ENCODE results near the gene MT1B. TPM values are rescaled to one million over a fixed set of nuclear protein-coding genes. Genes with fewer than 3 reads are reported as not detected.

Gene MT1B
- total and polyA plus RNA-seq, 9 of the 15 experiments (the other 6 are each of a cell fraction or from before 2014, with no cell fraction given) = not detected

DNA sequence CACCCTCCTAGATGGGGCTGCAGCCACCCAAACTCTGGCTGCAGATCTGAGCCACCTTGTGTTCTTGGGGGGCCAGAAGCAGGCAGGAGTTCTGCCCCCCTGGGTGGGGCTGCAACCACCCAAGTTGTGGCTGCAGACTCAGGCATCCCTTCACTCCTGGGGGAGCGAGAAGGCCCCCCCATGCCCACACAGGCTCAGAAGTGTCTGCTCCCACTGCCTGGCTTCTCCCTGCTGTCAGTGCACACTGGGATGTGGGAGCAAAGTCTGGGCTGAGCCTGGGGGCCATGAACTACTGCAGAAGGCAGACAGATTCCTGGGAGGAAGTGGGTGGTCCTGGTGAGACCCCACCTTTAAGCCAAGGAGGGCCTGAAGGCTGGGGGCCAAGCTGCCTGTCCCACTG, 43.6 kb downstream of the MT1B start:
- Histone ChIP-seq H3K36me3 (ENCODE audit: control insufficient read depth, insufficient read depth, low read length) (no peaks in the 10 kb centered on the region), H3K9me1 (ENCODE audit: control insufficient read depth, insufficient read depth, low read length) (no peaks in the 10 kb centered on the region), H3K27ac (ENCODE audit: extremely low read depth, low read depth, low read length) (no peak overlapping the region), H3K4me2 (ENCODE audit: insufficient read depth, low read length) (no peak overlapping the region), H3K9me3 (replicated peaks; ENCODE audit: control insufficient read depth, insufficient read depth, low read depth, low read length) (no peaks in the 10 kb centered on the region), H3K79me2 (ENCODE audit: control insufficient read depth, insufficient read depth, low read length) (no peaks in the 10 kb centered on the region), H3K27me3 (ENCODE audit: control insufficient read depth in 2 of 2, insufficient read depth in 2 of 2, low read length in 2 of 2) (peaks cover 0 to 30% of the 10 kb centered on the region in 2 experiments; a peak in 2 of 5 replicates), H4K20me1 (replicated peaks; ENCODE audit: control insufficient read depth, insufficient read depth, low read length) (no peaks in the 10 kb centered on the region), H3K4me3 (no peak overlapping the region), H2AFZ (ENCODE audit: low read depth, low read length) (no peak overlapping the region), H3K9ac (ENCODE audit: insufficient read depth in 1 of 2, low read depth in 2 of 2, low read length in 2 of 2) (no peak overlapping the region), H3K4me1 (replicated peaks in 1 of 2; ENCODE audit: control insufficient read depth in 2 of 2, insufficient read depth in 2 of 2, low read length in 2 of 2) (no peaks in the 10 kb centered on the region; a peak in 1 of 5 replicates)
- TF ChIP-seq ZNF134 (CRISPR knock-in tag; conservative IDR thresholded peaks at IDR 0.05) = no peak
- no peak for TF ChIP-seq CTCFL (IDR thresholded peaks at IDR 0.05; ENCODE audit: borderline replicate concordance, insufficient read depth, low read depth, low read length, poor library complexity, severe bottlenecking)
- TF ChIP-seq HDAC1 (IDR thresholded peaks at IDR 0.05) = no peak
- WGBS (ENCODE audit: insufficient coverage, low coverage, missing lambda C conversion rate) = 0% methylated on average over 1 of the region's 1 CpG
- intact Hi-C loops (cut with micrococcal nuclease) = no loop called here
- CTCF ChIA-PET (ENCODE audit: low intra/inter-chr PET ratio) = no interaction called here
- DNase-seq (ENCODE audit: extremely low read depth in 1 of 4, low spot score in 3 of 4) = no peak
- BruUV-seq (replicated peaks) = no TSS peak
- in situ Hi-C loops (cut with MboI) = no loop called here
- POLR2A ChIA-PET = no interaction called here
- no peak for ATAC-seq
- no peak for FAIRE-seq
